GM19023 (cell line): ENCODE data around the gene ACSL5.
"Not testable (repeated sequence)": the region's sequence is repeated elsewhere in the genome, so short reads cannot be mapped to it uniquely, and the experiment has no call there.

ENCODE experiments used
- ATAC-seq: cut with Tn5 transposase; IDR thresholded peaks from one replicate; pipeline ENCODE4 v1.9.1; 2021; ENCODE audit warnings: mild to moderate bottlenecking, moderate library complexity; ENCODE audit not compliant: unreplicated experiment

Gene ACSL5

DNA sequence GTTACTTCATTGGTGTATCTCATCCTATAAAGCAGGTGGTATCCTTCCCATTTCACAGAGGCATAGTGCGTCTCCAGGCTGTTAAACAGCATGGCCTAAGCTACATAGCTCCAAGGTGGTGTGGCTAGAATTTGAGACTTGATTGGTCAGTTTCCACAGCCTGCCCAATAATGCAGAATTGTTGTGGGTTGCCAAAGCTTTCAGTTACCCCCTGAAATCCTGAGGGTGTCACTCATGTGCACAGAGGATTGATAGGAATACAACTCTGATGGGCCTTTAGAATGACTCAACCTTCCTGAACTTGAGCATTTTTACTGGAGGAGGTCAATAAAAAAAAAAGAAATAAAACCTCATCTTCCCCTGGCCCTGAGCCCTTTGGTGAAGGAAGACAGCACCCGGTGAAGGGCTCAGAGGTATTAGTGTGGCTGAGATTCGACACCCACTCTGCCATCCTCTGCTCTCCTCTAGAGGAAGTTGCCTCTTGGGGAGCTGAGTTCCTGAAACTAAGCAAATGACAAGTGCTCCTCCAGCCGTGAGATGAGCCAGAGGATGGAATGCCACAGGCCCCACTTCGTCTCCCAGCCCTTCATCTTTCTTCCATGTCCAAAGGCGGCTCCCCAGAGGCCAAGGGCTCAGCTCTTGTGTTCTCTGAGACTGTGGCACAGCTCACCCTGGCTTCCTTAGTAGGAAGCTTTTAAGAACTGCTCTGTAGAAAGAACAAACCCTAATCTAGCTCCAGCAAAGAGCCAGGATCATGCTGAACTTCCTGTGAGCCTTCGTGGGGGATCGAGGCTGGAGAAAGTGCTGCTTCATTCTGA, 1.0 kb downstream of the ACSL5 start:
- ATAC-seq = peak; percentile 37

DNA sequence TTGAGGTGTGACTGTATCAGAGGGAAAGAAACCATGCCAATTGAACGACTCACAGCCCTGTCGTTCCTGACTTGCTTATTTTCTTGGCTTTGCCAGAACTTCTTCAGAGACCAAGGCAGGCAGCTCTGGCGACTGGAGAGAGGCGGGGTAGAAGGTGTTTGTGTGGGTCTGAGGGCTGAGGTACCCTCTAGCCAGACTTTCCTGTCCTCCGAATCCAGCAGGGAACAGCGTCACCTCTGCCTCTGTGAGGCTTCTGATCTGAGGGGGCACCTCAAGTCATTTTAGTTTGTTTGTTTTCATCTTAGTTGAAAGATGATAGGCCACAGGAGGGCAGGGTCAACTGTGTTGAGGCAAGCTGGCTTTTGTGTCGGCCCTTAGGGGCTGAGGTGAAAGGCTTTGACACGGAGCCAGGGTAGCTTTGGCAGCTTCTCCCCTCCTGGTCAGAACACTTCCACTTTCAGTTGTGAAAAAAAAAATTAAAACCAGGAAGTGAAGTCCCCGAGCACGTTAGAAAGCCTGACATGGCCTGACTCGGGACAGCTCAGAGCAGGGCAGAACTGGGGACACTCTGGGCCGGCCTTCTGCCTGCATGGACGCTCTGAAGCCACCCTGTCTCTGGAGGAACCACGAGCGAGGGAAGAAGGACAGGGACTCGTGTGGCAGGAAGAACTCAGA, 1.9 kb downstream of the ACSL5 start:
- ATAC-seq = peak; percentile 88

DNA sequence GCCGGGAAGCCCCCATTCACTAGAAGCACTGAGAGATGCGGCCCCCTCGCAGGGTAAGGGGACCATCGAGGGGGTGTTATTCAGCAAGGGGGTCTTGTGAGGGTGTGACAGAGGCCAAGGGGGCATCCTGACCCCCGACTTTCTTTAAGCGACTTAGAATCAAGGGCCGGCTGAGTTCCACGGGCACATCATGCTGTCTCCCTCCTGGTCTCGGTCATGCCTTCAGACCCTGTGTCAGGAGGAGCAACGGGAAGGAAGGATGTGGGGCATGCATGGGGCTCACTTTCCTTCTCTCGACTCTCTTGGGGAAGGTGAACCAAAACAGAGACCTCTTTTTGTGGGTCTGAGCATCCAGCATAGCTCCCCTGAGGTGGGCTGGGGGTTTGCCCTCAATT, 2.5 kb downstream of the ACSL5 start:
- peak; percentile 19 for ATAC-seq

DNA sequence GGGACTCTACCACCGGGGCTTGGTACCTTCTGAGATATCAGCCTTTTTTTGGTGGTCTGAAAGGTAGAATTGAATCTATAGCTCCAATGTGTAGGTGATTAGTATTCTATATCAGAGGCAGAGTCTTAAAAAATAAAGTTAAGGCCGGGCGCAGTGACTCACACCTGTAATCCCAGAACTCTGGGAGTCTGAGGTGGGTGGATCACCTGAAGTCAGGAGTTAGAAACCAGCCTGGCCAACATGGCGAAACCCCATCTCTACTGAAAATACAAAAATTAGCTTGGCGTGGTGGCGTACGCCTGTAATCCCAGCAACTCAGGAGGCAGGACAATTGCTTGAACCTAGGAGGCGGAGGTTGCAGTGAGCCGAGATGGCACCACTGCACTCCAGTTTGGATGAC, 3.2 kb downstream of the ACSL5 start:
- ATAC-seq = not testable (repeated sequence)

DNA sequence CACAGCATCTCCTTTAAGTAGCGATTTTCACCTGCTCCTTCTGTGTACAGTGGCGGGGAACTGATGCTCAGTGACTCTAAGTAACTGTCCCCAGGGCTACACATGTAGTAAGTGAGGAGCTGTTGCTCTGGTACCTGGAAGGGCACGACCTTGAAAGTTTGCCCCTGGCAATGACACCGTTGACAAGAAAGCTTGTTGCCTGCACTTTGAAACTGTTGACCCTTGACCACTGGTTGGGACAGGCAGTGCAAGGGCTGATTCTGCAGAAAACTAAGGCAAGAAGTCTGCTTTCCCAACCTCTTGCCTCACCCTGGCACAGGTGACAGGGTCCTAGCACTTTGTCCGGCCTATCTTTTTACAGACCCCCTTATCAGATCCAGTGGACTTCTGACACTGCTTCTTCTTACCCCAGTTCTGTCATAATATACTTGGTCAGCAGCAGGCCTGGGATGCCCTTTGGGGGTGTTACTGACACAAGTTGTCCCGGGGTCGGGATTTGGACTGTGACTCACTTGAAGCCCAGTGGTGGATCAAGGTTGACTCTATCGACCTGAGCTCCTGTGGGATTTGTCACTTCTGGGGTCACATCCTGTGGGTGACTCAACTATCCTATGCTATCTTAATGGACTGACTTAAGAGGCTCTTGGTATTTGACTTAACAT, 5.8 kb downstream of the ACSL5 start:
- no peak for ATAC-seq

DNA sequence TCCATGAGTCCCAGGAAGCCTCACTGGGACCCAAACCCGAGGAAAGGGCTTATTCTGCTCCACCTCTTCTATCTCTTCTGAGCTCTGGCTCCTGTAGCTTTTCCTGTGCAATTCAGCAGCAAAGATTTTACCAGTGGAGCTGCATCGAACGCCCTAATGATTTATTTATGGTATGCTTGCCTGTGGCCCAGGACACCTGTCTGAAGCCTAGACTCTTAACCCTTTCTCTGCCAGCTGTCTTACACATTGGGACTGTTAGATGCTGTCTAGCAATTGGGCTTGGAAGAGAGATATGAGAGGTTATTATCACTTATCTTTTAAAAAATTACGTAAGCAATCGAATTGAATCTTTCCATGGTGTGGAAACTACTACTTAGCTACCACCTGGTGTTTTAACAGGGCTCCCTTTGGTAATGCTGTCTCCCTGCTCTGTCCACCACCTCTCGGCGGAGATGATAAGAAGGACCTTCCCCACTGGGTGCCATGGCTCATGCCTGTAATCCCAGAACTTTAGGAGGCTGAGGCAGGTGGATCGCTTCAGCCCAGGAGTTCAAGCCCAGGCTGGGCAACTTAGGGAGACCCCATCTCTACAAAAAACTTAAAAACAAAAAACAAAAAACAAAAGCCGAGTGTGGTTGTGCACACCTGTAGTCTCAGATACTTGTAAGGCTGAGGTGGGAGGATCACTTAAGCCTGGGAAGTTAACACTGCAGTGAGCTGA, 8.8 kb downstream of the ACSL5 start:
- ATAC-seq = no peak

DNA sequence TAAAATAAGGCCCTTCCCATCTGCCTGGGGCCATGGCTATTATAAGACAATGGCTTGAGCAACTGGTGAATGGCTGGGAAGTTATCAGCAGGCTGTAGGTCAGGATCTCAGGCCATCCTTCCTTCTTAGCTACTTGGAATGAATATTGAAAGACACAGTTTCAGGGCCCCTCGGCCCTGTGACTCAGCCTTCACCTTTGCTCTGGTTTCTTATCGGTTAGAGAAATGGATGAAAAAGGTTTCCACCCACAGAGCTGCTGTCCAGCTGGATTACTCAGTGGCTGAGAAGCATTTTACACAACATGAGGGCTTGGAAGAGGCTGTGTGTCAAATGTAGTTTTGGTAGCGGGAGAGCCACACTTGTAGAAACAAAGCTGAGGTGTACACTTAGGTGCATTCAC, 9.4 kb downstream of the ACSL5 start:
- no peak for ATAC-seq

DNA sequence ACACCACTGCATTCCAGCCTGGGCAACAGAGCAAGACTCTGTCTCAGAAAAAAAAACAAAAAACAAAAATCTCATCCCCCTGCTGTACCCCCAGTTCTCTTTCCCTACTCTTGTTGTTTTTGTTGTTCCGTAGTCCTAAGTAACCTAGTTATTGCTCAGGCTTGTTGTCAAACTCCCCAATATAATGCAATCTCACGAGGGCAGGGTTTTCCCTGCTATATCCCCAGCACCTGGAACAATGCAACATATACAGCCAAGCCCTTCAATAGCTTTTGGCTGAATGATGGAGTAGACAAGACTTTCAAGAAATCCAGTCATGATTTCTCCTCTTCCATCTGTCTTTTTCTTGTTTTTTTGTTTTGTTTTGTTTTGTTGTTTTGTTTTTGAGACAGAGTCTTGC, 10.2 kb downstream of the ACSL5 start:
- ATAC-seq = no peak

DNA sequence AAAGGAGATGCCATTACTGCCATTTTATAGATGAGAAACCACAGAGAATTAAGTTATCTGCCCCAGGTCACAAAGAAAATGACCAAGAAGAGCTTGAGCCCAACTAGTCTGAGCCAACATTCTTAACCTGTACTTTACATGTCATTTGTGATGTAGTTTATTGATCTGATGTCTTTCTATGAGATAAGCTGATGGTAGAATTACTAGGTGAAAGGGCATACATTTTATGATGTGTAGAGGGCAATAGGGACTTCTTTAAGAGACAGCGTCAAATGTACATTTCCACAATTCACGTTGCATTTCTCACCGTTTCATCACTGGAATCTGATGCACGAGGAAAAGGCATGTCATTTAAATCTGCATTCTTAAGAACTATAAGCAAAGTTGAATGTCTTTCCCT, 11.3 kb downstream of the ACSL5 start:
- ATAC-seq = no peak

DNA sequence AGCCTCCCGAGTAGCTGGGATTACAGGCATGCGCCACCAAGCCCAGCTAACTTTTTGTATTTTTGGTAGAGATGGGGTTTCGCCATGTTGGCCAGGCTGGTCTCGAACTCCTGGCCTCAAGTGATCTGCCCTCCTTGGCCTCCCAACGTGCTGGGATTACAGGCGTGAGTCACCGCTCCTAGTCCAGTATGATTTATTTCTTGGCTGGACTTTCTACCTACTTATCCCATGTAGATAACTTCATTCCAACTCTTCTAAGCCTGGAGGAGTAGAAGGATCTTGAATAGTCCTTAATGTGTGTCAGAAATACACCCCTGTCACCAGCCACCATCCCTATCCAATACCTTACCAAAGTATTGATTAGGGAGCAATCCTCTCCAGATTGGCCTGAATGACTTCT, 14.1 kb downstream of the ACSL5 start:
- not testable (repeated sequence) for ATAC-seq

DNA sequence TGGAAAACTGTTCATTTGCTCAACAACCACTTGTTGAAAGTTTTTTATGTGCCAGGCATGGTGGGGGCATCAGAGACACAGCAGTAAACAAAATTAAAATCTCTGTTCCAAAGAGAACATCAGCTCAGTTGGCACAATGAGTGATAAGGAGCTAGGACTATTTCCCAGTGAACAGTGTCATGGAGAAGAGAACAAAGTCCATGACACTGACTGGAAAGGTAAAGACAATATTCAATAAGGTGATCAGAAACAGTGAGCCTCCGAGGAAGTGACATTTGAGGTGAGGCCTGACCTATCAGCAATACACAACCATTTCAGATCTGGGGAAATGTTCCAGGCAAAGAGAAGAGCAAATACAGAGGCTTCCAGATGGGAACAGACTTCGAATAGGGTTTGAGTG, 14.6 kb downstream of the ACSL5 start:
- ATAC-seq = no peak

DNA sequence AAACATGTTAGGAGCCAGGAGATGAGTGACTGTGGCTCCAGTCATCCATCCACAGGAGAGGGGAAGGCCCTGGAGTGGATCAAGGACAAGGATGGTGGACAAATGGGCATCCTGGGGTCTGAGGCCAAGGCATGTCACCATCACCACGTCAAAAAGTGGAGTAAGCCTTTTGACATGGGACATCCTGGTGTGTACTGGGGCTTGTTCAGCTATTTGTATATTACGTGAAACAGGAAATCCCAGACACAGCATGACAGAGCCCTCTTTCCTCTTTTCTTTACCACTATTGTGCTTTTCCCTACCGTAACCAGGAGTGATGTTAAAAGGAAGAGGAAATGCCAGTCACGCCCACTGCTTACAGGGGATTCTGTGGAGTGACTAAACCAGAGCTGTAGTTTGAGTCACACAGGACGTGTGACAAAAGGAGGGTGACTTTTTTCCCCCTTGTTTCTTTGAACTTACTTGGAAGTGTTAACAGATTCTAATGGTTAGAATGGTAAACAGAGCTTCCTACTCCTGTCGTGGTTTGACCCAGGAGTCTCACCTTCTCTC, 15.4 kb downstream of the ACSL5 start:
- peak; percentile 52 for ATAC-seq

DNA sequence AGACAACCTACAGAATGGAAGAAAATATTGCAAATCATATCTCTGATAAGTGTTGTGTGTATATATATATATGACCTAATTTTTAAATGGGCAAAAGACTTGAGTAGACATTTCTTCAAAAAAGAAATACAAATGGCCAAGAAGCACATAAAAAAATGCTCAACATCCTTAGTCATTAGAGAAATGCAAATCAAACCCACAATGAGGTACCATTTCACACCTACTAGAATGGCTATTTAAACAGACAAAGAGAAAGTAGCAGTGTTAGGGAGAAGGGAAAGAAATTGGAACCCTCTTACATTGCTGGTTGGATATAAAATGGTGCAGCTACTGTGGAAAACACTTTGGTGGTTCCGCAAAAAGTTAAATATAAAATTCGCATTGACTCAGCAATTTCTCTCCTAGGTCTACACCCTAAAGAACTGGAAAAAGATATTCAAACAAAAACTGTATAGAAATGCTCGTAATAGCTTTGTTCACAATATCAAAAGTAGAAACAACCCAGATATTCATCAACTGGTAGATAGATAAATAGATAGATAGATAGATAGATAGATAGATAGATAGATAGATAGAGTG, 16.3 kb downstream of the ACSL5 start:
- ATAC-seq = no peak

DNA sequence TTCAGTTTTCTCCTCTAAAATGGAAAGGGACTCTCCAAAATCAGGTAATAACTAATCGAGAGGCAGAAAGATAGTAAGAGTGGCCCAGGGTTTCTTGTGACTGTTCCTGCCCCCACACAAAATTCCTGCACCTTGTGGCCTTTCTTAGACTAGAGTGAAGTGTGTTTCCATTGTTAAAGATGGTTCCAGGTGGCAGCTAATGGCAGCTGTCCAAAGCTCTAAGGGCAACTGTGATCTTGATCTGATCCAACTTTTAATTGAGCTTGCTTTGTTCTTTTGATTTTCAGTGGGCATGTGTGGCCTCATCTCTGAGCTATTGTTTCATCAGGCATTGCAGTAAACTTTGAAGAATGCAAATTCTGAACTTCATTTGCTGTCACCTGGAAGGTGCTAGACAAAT, 19.4 kb downstream of the ACSL5 start:
- ATAC-seq = no peak

DNA sequence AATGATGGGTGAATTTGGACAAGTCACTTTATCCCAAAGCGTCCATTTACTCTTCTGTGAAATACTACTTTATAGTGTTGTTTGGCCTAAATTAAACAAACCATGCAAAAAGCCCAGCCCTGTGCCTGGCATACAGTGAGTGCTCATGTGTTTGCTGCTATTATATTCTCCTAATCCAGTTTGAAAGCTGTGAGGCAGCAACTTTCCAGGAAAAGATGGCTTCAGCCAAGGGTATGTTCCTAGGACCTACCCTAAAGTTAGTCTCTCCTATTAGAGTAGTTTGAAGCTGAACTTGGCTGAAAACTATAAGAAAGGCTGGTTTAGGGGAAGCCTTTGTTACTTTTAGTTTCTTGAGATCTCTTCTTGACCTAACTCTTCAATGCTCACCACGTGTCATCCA, 19.9 kb downstream of the ACSL5 start:
- ATAC-seq = no peak

DNA sequence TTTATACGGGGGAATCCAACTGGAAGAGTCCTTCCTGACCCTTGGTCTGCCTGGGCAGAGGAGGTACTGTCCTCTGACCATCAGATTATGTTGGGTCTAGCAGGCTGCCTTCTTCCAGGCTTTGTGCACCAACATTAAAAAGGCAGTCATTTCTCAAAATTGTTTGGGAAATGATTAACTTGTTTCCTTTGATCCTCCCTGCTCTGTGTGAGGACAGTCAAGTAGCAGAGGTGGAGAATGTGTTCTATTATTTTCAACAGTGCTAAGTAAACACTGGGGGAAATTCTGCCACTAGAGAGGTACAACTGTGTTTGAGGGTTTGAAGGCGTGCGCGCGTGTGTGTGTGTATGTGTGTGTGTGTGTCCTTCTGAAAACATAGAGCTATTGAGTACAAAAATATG, 20.6 kb downstream of the ACSL5 start:
- ATAC-seq = no peak

DNA sequence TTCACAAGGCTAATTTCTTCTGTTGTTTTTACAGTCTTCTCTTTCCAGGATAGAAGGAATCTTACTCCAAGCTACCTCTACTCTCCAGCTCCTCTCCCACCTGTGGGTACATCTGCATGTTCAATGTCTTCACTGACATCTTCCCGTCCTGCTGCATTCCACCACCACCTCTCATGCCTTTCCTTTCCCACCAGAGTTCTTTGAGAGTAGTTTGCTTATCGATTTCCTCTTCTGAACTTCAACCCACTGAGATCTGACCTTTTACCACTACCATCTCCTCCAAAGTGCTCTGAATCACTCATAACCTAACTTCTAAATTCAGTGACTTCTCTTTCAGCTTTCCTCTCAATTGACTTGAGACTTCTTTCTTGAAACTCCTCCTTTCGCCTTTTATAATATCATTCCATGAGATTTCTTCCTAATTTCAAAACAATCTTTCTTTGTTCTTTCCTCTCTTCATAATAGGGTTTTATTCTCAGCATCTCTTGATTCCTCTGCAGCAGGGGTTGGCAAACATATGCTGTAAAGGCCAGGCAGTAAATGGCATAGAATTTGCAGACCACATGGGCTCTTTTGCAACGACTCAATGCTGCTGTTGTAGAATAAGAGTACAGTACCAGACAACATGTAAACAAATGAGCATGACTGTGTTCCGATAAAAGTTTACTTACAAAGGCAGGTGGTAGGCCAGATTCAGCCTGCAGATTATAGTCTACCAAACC, 22.1 kb downstream of the ACSL5 start:
- ATAC-seq = no peak

DNA sequence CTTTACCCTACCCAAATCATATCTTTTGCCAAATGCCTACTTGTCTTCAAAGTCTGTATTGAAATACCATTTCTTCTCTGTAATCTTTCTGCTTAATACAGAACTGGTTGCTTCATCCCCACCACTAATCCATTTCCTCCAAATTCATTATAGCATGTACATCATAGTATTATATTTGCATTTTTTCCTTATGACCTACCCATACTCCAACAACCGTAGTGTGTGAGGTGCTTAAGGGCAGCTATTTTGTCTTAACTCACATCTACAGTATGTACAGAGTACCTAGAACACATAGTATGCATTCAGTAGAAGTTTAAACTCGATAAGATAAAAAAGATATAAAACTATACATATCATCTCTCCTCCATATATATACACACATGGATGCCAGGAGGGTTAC, 23.7 kb downstream of the ACSL5 start:
- no peak for ATAC-seq

DNA sequence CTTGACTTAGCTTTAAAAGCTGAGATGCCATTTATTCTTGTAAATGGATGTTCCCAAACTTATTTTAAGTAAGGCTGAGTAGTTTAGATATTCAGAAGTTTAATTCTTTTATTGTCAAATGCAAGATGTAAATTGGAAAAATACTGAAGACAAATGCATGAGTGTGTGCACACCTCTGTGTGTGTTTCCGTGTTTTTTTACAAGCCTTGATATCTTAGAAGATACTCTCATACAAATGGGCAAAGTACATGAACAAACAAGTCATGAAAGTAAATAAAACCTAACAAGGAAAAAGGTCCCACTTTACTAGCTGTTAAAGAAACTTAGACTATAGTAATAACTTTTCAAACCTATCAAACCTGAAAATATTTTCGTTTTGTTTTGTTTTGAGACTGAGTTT, 29.0 kb downstream of the ACSL5 start:
- no peak for ATAC-seq

DNA sequence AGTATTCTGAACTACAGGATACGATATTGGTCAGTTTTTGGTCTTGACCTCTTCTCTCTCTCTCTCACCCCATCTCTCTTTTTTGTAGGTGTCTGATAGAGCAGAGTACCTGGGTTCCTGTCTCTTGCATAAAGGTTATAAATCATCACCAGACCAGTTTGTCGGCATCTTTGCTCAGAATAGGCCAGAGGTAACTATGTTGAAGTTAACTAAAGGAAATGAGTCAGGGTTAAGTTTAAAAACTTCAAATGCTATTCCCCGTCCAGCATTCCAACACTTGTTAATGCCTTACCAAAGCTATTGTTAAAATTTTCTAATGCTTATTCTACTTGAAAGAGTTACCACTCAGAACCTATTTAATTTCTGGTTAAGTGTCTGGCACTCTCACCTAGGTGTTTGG, 30.7 kb downstream of the ACSL5 start:
- ATAC-seq = no peak
